Stromal cell of bone marrow (primary cell): Measurements from ENCODE around the gene TGFA.

Source experiments
- DNase-seq: peaks from one replicate; pipeline ENCODE4 v3.0.0-alpha.2; 2012; ENCODE audit warnings: low read depth

The TGFA gene

GRCh38 chr2:70553584-70554337, at the start of gene TGFA:
Gene TGFA, minus strand, starts transcription at chr2:70553826. Its CDS starts 59 bp downstream, at chr2:70553767.
- no peak for DNase-seq

- DNase-seq, result no peak
Measured at GRCh38 chr2:70603066-70603465, 49.4 kb upstream of the TGFA start.

- DNase-seq, result no peak
Measured at GRCh38 chr2:70598197-70598596, 44.6 kb upstream of the TGFA start.

GRCh38 chr2:70596739-70597138, 43.1 kb upstream of the TGFA start:
- DNase-seq, result peak; percentile 12

- peak; percentile 6 for DNase-seq
Measured at GRCh38 chr2:70596293-70596692, 42.7 kb upstream of the TGFA start.

GRCh38 chr2:70583091-70583490, 29.5 kb upstream of the TGFA start:
- DNase-seq, result no peak

- no peak for DNase-seq
Measured at GRCh38 chr2:70580352-70580751, 26.7 kb upstream of the TGFA start.

- no peak for DNase-seq
Measured at GRCh38 chr2:70574618-70575017, 21.0 kb upstream of the TGFA start.

- DNase-seq, result no peak
Measured at GRCh38 chr2:70574109-70574508, 20.5 kb upstream of the TGFA start.

GRCh38 chr2:70570041-70570661, 16.5 kb upstream of the TGFA start:
- DNase-seq, result no peak

- no peak for DNase-seq
Measured at GRCh38 chr2:70569559-70569958, 15.9 kb upstream of the TGFA start.

- DNase-seq, result no peak
Measured at GRCh38 chr2:70566906-70567305, 13.3 kb upstream of the TGFA start.

GRCh38 chr2:70566464-70566863, 12.8 kb upstream of the TGFA start:
- DNase-seq, result no peak

- no peak for DNase-seq
Measured at GRCh38 chr2:70565039-70565731, 11.6 kb upstream of the TGFA start.

GRCh38 chr2:70561893-70562292, 8.3 kb upstream of the TGFA start:
- DNase-seq, result no peak

GRCh38 chr2:70560442-70560841, 6.8 kb upstream of the TGFA start:
- DNase-seq, result no peak

GRCh38 chr2:70560040-70560439, 6.4 kb upstream of the TGFA start:
- no peak for DNase-seq

- DNase-seq, result no peak
Measured at GRCh38 chr2:70558195-70558808, 4.7 kb upstream of the TGFA start.

GRCh38 chr2:70557171-70557838, 3.7 kb upstream of the TGFA start:
- no peak for DNase-seq

GRCh38 chr2:70556608-70557007, 3.0 kb upstream of the TGFA start:
- DNase-seq, result no peak

- DNase-seq, result no peak
Measured at GRCh38 chr2:70554338-70554892, 789 bp upstream of the TGFA start.

GRCh38 chr2:70553334-70553583, 367 bp downstream of the TGFA start:
- DNase-seq, result no peak
